Activated naive CD8-positive, alpha-beta T cell treated with anti-CD3 and anti-CD28 coated beads, Interleukin-2, amount 50 U/mL, for 24 hours (primary cell): Measurements from ENCODE around the gene TDP1.

Experiments used
- ATAC-seq: fragments of 150-1000 bp; cut with Tn5 transposase; one replicate; pipeline ENCODE4 v1.10.0; 2021
- DNase-seq: peaks from one replicate; pipeline ENCODE4 v3.0.0; 2021
- H3K27ac Mint-ChIP-seq: one replicate; pipeline ENCODE4 v1.8.0; 2021; ENCODE audit warnings: mild to moderate bottlenecking, mixed read lengths
- H3K27me3 Mint-ChIP-seq: one replicate; pipeline ENCODE4 v1.8.0; 2021; ENCODE audit warnings: mixed read lengths
- H3K36me3 Mint-ChIP-seq: one replicate; pipeline ENCODE4 v1.8.0; 2021; ENCODE audit warnings: low read depth, mixed read lengths
- H3K4me1 Mint-ChIP-seq: one replicate; pipeline ENCODE4 v1.8.0; 2021; ENCODE audit warnings: mixed read lengths
- H3K4me3 Mint-ChIP-seq: one replicate; pipeline ENCODE4 v1.8.0; 2021; ENCODE audit warnings: mild to moderate bottlenecking, moderate library complexity, mixed read lengths
- H3K9me3 Mint-ChIP-seq: one replicate; pipeline ENCODE4 v1.8.0; 2021; ENCODE audit warnings: mixed read lengths

The TDP1 gene

GRCh38 chr14:90034835-90035525 lies 79.3 kb downstream of the TDP1 start:
- peaks cover 10% of the 10 kb centered on the region for H3K4me1 Mint-ChIP-seq
- no peaks in the 10 kb centered on the region for H3K9me3 Mint-ChIP-seq
- no peak for DNase-seq
- no peak overlapping the region for H3K4me3 Mint-ChIP-seq
- ATAC-seq: no peak
- no peaks in the 10 kb centered on the region for H3K27me3 Mint-ChIP-seq
- H3K36me3 Mint-ChIP-seq: peaks cover 64% of the 10 kb centered on the region
- peak overlapping the region; percentile 22 for H3K27ac Mint-ChIP-seq

- H3K9me3 Mint-ChIP-seq: no peaks in the 10 kb centered on the region
- H3K36me3 Mint-ChIP-seq: peaks cover 73% of the 10 kb centered on the region
- H3K27ac Mint-ChIP-seq: no peak overlapping the region
- DNase-seq: no peak
- no peak overlapping the region for H3K4me3 Mint-ChIP-seq
- H3K27me3 Mint-ChIP-seq: no peaks in the 10 kb centered on the region
- H3K4me1 Mint-ChIP-seq: peaks cover 11% of the 10 kb centered on the region
- no peak for ATAC-seq
Measured at GRCh38 chr14:90039253-90040010, 83.7 kb downstream of the TDP1 start.

GRCh38 chr14:90040411-90040810 lies 84.7 kb downstream of the TDP1 start:
- H3K27me3 Mint-ChIP-seq: no peaks in the 10 kb centered on the region
- no peak for DNase-seq
- peaks cover 71% of the 10 kb centered on the region for H3K36me3 Mint-ChIP-seq
- no peaks in the 10 kb centered on the region for H3K9me3 Mint-ChIP-seq
- no peak overlapping the region for H3K4me3 Mint-ChIP-seq
- no peak overlapping the region for H3K27ac Mint-ChIP-seq
- H3K4me1 Mint-ChIP-seq: peaks cover 7% of the 10 kb centered on the region
- no peak for ATAC-seq

- ATAC-seq: no peak
- Mint-ChIP-seq H3K27me3 (no peaks in the 10 kb centered on the region), H3K4me3 (no peak overlapping the region), H3K4me1 (peaks cover 7% of the 10 kb centered on the region), H3K9me3 (no peaks in the 10 kb centered on the region), H3K27ac (no peak overlapping the region), H3K36me3 (peaks cover 78% of the 10 kb centered on the region)
- no peak for DNase-seq
Measured at GRCh38 chr14:90042496-90043252, 86.9 kb downstream of the TDP1 start.

- H3K4me3 Mint-ChIP-seq: no peak overlapping the region
- DNase-seq: no peak
- no peak for ATAC-seq
Measured at GRCh38 chr14:90045616-90046015, 89.9 kb downstream of the TDP1 start.

GRCh38 chr14:90049390-90049789 lies 93.7 kb downstream of the TDP1 start:
- Mint-ChIP-seq H3K36me3 (peaks cover 22% of the 10 kb centered on the region), H3K4me1 (no peaks in the 10 kb centered on the region), H3K27ac (no peak overlapping the region), H3K9me3 (no peaks in the 10 kb centered on the region), H3K27me3 (peaks cover 17% of the 10 kb centered on the region), H3K4me3 (no peak overlapping the region)
- no peak for DNase-seq
- ATAC-seq: no peak

More at GRCh38 chr14:90045616-90046015, 89.9 kb downstream of the TDP1 start:
- Mint-ChIP-seq H3K36me3 (peaks cover 56% of the 10 kb centered on the region), H3K9me3 (no peaks in the 10 kb centered on the region), H3K4me1 (peaks cover 3% of the 10 kb centered on the region), H3K27me3 (no peaks in the 10 kb centered on the region), H3K27ac (no peak overlapping the region)

GRCh38 chr14:90050271-90050670 lies 94.5 kb downstream of the TDP1 start:
- Mint-ChIP-seq H3K9me3 (no peaks in the 10 kb centered on the region), H3K4me3 (no peak overlapping the region), H3K4me1 (no peaks in the 10 kb centered on the region), H3K36me3 (peaks cover 16% of the 10 kb centered on the region), H3K27ac (no peak overlapping the region), H3K27me3 (peaks cover 21% of the 10 kb centered on the region)
- DNase-seq (no peak), ATAC-seq (no peak)

- Mint-ChIP-seq H3K4me3 (no peak overlapping the region), H3K4me1 (no peaks in the 10 kb centered on the region), H3K27ac (no peak overlapping the region), H3K27me3 (peaks cover 37% of the 10 kb centered on the region), H3K36me3 (no peaks in the 10 kb centered on the region), H3K9me3 (no peaks in the 10 kb centered on the region)
- ATAC-seq (no peak), DNase-seq (no peak)
Measured at GRCh38 chr14:90053044-90053443, 97.3 kb downstream of the TDP1 start.

GRCh38 chr14:90054803-90055202 lies 99.1 kb downstream of the TDP1 start:
- no peak overlapping the region for H3K4me3 Mint-ChIP-seq
- peaks cover 54% of the 10 kb centered on the region for H3K27me3 Mint-ChIP-seq
- no peaks in the 10 kb centered on the region for H3K36me3 Mint-ChIP-seq
- DNase-seq (no peak), ATAC-seq (no peak)
- H3K27ac Mint-ChIP-seq: no peak overlapping the region
- no peaks in the 10 kb centered on the region for H3K9me3 Mint-ChIP-seq
- peaks cover 6% of the 10 kb centered on the region for H3K4me1 Mint-ChIP-seq

- Mint-ChIP-seq H3K4me3 (no peak overlapping the region), H3K9me3 (no peaks in the 10 kb centered on the region), H3K4me1 (peaks cover 12% of the 10 kb centered on the region), H3K36me3 (no peaks in the 10 kb centered on the region), H3K27me3 (peaks cover 58% of the 10 kb centered on the region), H3K27ac (no peak overlapping the region)
- ATAC-seq (no peak), DNase-seq (no peak)
Measured at GRCh38 chr14:90056826-90057225, 101.1 kb downstream of the TDP1 start.

- ATAC-seq (no peak), DNase-seq (no peak)
- Mint-ChIP-seq H3K4me1 (peaks cover 21% of the 10 kb centered on the region), H3K9me3 (no peaks in the 10 kb centered on the region), H3K36me3 (no peaks in the 10 kb centered on the region), H3K4me3 (peak overlapping the region; percentile 59), H3K27ac (no peak overlapping the region), H3K27me3 (peaks cover 66% of the 10 kb centered on the region)
Measured at GRCh38 chr14:90058876-90059458, 103.2 kb downstream of the TDP1 start.

- Mint-ChIP-seq H3K36me3 (no peaks in the 10 kb centered on the region), H3K4me1 (peaks cover 21% of the 10 kb centered on the region), H3K27ac (no peak overlapping the region), H3K4me3 (peak overlapping the region; percentile 59), H3K9me3 (no peaks in the 10 kb centered on the region), H3K27me3 (peaks cover 70% of the 10 kb centered on the region)
- ATAC-seq (peak; percentile 73), DNase-seq (peak; percentile 64)
Measured at GRCh38 chr14:90060312-90060964, 104.7 kb downstream of the TDP1 start.

- ATAC-seq (no peak), DNase-seq (peak; percentile 14)
- peaks cover 21% of the 10 kb centered on the region for H3K4me1 Mint-ChIP-seq
- no peaks in the 10 kb centered on the region for H3K9me3 Mint-ChIP-seq
- H3K27me3 Mint-ChIP-seq: peaks cover 68% of the 10 kb centered on the region
- peak overlapping the region; percentile 57 for H3K4me3 Mint-ChIP-seq
- no peaks in the 10 kb centered on the region for H3K36me3 Mint-ChIP-seq
- H3K27ac Mint-ChIP-seq: no peak overlapping the region
Measured at GRCh38 chr14:90060965-90061684, 105.4 kb downstream of the TDP1 start.
